ENCODE measurements around the gene NADK.

The NADK gene

GRCh38 chr1:1786836-1787605 is 8.8 kb upstream of the NADK start:
- no peak for DNase-seq

GRCh38 chr1:1785666-1786065 is 7.4 kb upstream of the NADK start:
- DNase-seq = no peak

- no peak for DNase-seq
Observed at GRCh38 chr1:1784933-1785332, 6.7 kb upstream of the NADK start.

DNA sequence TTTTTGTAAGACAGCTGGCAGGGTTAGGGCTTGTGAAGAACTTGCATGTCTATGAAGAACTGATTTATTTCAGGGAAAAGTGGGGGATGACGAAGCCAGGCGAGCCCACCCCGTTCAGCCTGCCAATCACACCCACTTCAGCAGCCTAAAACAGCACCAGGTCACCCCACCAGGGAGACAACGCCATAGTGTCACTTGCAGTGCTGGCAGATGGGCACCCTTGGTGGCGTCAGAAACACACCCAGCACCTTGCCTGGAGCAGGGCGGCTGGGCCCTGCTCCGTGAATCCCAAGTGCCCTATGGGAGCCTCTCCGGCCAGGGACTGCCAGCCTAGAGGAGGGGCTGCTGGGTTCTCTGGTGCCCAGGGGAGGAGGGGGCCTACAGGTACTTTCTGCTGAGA is 5.0 kb upstream of the NADK start:
- DNase-seq = no peak

DNA sequence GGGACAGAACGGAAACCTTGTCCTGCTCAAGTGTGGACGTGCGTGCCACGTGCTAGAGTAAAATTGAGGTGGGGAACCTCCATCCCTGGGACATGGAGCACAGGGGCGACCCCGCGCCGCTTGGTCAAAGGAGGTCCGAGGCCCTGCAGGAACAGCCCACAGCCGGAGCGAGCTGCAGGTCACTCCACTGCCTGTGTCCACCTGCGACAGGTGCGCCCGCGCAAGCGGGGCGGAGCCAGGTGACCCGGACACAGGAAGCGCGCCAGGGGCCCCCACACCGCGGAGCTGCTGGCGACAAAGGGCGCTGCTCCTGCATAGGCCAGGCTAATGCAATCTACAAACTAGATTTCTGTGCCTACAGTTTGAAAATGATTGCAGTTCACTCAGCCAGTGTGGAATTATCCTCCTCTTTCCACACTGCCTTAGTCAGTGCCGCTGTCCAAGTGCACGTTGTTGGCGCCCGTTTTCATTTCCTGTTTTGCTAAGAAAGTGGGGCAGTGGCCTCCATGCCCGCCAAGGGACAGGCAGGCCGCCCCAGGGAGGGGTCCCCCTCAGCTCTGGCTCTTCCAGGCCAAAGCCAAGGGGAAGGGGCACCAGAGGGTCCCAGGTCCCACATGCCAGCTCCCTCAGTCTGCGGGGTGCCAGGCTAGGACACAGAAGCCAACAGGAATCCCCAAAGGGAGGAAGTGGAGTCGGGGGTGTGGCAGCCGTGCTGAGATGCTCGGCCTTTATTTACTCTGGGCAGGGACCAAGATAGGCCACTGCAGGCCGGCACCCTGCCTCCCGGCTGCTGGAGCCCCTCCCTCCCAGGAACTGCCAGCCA is 4.3 kb upstream of the NADK start:
- no peak for DNase-seq

- DNase-seq = no peak
Observed at GRCh38 chr1:1781526-1781903, 3.2 kb upstream of the NADK start.

DNA sequence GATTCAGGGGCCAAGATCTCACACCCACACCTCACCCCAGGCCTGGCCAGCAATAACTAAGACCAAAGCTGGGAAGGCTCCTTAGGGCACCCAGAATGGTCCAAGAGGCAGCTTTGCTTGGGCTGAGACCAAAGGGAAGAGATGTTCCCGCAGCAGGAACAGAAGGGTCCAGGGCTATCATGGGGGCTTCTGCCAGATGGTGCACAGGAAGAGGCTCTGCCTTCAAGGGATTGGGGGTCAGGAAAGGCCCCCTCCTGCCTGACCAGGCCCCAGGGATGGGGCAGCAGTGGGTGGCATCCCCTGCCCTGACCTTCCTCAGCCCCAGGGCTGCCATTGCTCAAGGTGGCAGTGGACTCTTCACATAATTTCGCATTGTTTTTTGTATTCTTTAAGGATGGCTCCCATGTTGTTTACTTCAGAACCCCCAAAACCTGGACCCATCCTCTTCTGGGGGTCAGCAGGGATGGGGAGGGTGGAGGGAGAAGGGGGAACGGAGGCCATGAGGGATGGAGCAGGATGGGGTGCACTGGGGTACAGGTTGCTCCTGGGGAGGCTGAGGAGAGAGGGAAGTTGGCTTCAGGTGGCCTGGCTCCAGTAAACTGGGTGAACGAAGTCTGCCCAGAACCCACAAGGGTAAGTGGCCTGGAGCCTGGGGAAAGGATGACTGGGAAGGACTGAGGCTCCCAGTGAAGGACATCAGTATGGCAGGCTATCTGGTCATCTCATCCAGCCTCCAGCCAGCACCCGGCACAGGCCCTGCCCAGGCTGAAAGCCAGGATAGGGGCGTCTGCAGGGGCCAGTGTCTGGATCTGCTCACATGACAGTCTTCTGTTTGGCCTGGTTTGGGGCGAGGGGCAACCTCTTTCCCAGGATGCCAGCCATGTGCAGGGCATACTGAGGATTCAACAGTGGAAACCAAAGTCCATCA is 2.6 kb upstream of the NADK start:
- no peak for DNase-seq

DNA sequence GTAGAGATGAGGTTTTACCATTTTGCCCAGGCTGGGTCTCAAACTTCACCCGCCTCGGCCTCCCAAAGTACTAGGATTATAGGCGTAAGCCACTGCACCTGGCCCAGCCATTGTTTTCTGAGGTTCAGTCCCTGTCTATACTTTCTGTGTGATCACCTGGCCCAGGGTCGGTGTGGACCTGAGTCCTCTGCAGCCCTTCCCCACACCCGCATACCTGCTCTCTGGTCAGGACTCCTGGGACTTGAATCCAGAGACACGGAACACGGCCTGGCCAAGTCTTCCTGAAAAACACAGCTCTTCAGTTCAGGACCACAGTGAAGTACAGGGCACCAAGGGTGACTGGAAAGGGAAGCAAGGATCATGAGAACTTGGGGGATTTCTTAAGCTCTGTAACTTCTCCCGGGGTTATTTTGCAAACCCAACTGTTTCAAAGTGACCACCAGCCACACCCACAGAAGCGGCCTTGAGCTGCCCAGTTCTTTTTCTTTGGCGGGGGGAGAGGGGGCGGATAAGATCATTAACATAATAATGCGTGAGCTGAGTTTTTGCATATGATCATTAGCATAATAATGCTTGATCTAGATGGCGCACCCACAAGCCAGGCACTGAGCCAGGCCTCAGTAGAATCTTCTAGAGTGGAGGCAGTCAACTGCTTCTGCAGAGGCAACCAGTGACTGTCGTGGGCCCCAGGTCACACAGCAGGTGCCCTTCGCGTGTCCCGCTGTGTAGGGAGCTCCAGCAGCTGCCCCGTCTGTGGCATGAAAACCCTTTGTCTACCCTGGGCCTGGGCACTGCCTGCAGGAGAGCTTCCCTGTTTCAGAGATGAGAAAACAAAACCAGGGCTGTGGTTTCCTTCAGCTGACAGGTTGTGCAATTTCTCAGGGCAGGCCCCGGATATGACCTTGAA is 1.7 kb upstream of the NADK start:
- DNase-seq = peak; percentile 67

- DNase-seq = no peak
Observed at GRCh38 chr1:1779320-1779675, 1.0 kb upstream of the NADK start.

DNA sequence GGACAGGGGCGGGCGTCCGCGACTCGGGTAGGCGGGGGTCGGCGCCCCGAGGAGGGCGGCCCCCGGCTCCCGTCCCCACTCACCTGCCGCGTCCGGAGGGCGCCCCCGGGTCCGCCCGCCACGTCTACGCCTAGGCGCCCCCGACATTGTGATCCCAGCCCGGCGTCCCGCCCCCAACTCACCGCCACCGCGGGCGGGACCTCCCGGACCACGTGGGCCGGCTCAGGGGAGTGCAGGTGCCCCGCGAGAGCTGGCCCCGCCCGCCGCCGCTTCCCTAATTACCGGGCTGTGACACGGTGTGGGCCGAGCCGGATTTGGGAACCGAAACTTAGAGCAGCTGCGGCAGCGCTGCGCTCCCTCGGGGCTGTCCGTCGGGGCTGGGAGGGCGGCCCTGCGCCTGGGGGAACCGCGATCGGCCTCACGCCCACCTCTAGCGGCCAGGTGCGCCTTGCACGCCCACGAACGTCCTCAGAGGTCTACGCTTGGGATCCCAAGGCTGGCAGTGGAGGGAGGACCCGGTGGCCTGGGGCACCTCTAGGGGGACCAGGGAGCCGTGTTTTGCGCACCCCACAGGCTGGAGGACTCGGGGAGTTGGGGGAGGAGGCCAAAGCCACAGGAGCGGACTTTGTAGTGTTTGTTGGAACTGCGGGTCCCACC is 521 bp upstream of the NADK start:
- peak; percentile 72 for DNase-seq

DNA sequence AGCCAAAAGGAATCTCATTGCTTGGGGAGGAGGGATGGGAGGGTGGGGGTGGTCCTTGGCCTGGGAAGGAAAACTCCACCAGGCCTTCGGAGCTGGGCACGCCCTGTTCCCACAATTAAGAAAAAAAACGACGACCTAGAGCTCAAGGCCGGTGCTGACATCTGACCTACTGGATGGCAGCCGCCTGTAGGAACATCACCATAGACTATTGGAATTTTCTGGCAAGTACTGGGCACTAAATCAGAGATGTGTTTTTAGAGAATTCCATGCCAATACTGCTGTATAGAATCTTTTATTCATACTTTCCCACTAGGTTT is 729 bp downstream of the NADK start:
- DNase-seq = no peak

DNA sequence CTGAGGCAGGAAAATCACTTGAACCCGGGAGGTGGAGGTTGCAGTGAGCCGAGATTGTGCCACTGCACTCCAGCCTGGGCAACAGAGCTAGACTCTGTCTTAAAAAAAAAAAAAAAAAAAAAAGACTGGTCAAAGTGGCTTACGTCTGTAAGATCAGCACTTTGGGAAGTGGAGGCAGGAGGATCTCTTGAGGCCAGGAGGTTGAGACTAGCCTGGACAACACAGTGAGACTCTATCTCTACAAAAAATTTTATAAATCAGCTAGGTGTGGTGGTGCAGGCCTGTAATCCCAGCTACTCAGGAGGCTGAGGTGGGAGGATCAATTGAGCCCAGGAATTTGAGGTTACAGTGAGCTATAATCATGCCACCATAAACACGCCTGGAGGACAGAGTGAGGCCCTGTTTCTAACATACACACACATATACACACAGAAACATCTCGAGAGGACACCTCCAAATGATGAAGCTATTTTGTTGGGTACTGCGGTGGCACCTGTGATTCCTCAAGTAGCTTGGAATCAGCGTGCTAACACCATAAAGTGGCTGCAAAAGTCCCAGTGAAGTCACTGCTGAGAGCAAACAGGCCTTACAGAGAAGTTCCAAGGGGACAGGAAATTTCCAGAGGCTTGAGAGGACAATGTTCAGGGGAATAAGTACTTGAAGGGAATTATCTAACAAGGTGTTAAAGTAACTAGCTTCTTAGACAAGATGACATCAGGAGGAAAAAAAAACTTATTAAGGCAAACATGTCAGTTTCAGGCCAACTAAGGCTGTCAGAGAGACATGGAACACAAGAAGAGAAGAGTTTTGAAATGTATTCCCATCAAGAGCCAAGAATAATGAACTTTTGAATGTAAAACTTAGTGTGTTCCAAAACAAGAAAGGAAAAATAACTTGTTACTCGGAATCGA is 1.3 kb downstream of the NADK start:
- DNase-seq = no peak

DNA sequence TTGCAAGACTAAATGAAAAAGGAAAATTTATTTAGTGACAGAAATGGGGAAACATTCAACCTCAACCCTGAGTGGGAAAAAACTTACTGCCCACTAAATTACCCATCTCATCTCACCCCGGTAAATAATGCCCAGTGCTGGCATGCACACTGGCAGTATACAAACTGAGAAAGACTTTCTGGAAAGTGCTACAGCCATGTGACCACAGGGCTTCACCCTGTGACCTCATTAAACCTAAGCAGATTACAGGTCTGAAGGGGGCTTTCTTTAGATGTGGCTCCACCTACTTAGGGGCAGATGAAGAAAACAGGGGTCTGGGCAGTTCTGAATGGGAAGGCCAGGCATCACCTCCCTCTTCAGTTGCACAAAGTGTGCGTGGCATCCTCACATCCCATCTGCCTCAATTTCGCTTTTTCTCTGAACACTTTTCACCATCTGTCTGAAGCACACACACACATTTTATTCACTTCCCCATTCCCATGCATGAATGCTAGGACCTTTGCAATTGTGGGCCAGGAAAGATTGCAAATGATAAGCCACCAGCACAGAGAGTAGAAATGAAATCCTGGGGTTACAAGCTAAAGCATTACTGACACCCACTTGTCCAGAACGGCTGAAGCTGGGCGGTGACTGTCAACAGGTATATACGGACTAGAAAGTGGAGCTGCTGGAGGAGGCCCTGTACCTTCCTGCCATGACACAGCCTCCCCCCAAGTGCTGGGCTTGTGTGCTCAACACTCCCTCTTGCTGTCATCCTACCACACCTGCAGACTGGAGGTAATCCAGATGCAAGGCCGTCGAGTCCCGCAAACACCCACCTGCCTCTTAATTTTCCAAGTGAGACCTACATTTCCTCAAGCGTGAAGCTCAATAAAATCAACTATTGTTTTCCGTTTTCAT is 2.7 kb downstream of the NADK start:
- DNase-seq = no peak

DNA sequence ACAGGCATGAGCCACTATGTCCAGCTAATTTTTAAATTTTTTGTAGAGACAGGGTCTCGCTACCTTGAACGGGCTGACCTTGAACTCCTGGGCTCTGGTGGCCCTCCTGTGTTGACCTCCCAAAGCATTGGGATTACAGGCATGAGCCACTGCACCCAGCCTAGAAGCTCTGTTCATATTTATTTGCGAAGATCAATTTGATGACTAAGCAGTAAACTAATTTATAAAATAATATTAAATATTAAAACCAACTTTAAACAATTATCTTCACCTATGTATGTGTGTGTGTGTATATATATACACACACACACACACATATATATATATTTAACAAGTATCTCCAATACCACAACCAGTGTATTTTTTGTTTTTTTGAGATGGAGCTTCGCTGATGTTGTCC is 4.4 kb downstream of the NADK start:
- DNase-seq = no peak

- no peak for DNase-seq
Observed at GRCh38 chr1:1771096-1771495, 7.2 kb downstream of the NADK start.

GRCh38 chr1:1770102-1770501 is 8.2 kb downstream of the NADK start:
- DNase-seq = no peak

DNA sequence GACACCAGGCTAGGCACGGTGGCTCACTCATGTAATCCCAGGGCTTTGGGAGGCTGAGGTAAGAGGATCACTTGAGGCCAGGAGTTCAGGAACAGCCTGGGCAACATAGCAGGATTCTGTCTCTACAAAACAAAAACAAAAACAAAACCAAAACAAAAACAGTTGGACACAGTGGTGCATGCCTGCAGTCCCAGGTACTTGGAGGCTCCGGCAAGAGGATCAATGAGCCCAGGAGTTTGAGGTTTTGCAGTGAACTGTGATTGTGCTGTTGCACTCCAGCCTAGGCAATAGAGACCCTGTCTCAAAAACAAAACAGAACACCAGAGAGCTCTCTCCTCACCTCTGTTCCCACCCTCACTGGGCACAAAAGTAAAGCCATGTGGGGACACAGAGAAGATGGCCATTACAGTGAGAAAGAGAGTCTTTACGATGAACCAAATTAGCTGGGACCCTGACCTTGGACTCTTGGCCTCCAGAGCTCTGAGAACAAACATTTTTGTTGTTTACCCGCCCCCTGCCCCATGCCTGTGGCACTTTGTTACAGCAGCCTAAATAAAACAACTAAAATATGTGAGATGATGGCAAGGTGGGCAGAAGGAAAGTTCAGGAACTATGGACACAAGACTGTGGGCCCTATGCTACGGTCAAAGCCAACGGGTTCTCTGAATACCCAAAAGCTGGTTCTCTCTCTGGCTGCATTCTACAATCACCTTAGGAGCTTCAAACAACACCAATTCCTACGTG is 9.8 kb downstream of the NADK start:
- no peak for DNase-seq

- DNase-seq = no peak
Observed at GRCh38 chr1:1764876-1765470, 13.3 kb downstream of the NADK start.

All from central memory CD4-positive, alpha-beta T cell (primary cell).